ENCODE data around the gene CPEB2.

- TF ChIP-seq CTCF (IDR thresholded peaks at IDR 0.05) (no peak), POLR2A (IDR thresholded peaks at IDR 0.05) (no peak)
Measured at GRCh38 chr4:14994242-14994641, 8.0 kb upstream of the CPEB2 start.
